Tibial nerve (tissue), 4 donors: ENCODE results near the gene ASCL5. TPM values are rescaled to one million over a fixed set of nuclear protein-coding genes. Genes with fewer than 3 reads are reported as not detected.
"Not testable (repeated sequence)": the region's sequence is repeated elsewhere in the genome, so short reads cannot be mapped to it uniquely, and the experiment has no call there.

Source experiments
- DNase-seq, 2 donors: peaks; one replicate each; pipeline ENCODE4 v3.0.0-alpha.2; 2019; ENCODE audit warnings: low spot score in 2 of 2
- H3K27ac ChIP-seq, 4 donors: fragments of 200-600 bp; sonication (generic) in 3 of 4; one replicate each; pipeline ENCODE4 v1.5.1; 2017 to 2019; ENCODE audit warnings: mild to moderate bottlenecking in 1 of 4
- H3K27me3 ChIP-seq, 2 donors: fragments of 200-600 bp; sonication (generic) in 1 of 2; one replicate each; pipeline versions ENCODE4 v1.5.1 to v1.6.0; 2017 to 2019
- H3K36me3 ChIP-seq, 3 donors: fragments of 200-600 bp; sonication (generic); one replicate each; pipeline ENCODE4 v1.5.1; 2018 to 2019
- H3K4me1 ChIP-seq, 4 donors: fragments of 200-600 bp; sonication (generic) in 3 of 4; one replicate each; pipeline ENCODE4 v1.5.1; 2017 to 2019
- H3K4me3 ChIP-seq, 4 donors: fragments of 200-600 bp; sonication (generic) in 3 of 4; one replicate each; pipeline ENCODE4 v1.5.1; 2017 to 2019; ENCODE audit warnings: mild to moderate bottlenecking in 1 of 4, moderate library complexity in 1 of 4
- H3K9me3 ChIP-seq, 4 donors: fragments of 200-600 bp; sonication (generic) in 3 of 4; one replicate each; pipeline ENCODE4 v1.5.1; 2017 to 2019
- EP300 ChIP-seq, 2 donors: sonication (generic); formaldehyde crosslinking; IDR thresholded peaks; one replicate each; pipeline ENCODE4 v1.6.1; 2017; ENCODE audit warnings: antibody characterized with exemption in 2 of 2, mild to moderate bottlenecking in 1 of 2
- POLR2A ChIP-seq, 2 donors: fragments of 450-650 bp; IDR thresholded peaks; one replicate each; pipeline ENCODE4 v1.6.1; 2017; ENCODE audit warnings: antibody characterized with exemption in 2 of 2, mild to moderate bottlenecking in 2 of 2, moderate library complexity in 2 of 2
- WGBS, 2 donors: methylation state at CpG; one replicate each; pipeline ENCODE4 v1.1.5; 2018; 5-methylcytosine and 5-hydroxymethylcytosine counted together
- total RNA-seq, 4 donors: library from RNA; depleted of rRNA; stranded (reverse); fragments of >200 nt; gene quantifications; one replicate each; pipeline ENCODE4 v1.1.0, GENCODE V29; 2016
- TF ChIP-seq, protein P1 (sequence below), 5 experiments: fragments of 200-600 bp in 3 of 5; fragments of 450-650 bp in 2 of 5; sonication (generic) in 3 of 5; IDR thresholded peaks; one replicate each; pipeline ENCODE4 v1.5.1; 2016 to 2019; ENCODE audit warnings: antibody characterized with exemption in 5 of 5, mild to moderate bottlenecking in 3 of 5, moderate library complexity in 2 of 5

ASCL5 gene
- total RNA-seq, 4 donors from 2014 or later, result not detected

- TF ChIP-seq, protein P1, sequence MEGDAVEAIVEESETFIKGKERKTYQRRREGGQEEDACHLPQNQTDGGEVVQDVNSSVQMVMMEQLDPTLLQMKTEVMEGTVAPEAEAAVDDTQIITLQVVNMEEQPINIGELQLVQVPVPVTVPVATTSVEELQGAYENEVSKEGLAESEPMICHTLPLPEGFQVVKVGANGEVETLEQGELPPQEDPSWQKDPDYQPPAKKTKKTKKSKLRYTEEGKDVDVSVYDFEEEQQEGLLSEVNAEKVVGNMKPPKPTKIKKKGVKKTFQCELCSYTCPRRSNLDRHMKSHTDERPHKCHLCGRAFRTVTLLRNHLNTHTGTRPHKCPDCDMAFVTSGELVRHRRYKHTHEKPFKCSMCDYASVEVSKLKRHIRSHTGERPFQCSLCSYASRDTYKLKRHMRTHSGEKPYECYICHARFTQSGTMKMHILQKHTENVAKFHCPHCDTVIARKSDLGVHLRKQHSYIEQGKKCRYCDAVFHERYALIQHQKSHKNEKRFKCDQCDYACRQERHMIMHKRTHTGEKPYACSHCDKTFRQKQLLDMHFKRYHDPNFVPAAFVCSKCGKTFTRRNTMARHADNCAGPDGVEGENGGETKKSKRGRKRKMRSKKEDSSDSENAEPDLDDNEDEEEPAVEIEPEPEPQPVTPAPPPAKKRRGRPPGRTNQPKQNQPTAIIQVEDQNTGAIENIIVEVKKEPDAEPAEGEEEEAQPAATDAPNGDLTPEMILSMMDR (IDR thresholded peaks at IDR 0.05), result no peak
- no peak for TF ChIP-seq EP300 (IDR thresholded peaks at IDR 0.05)
- H3K4me3 ChIP-seq, result no peak overlapping the region
- no peaks in the 10 kb centered on the region for H3K27me3 ChIP-seq
- no peak overlapping the region for H3K27ac ChIP-seq
- H3K9me3 ChIP-seq, result no peaks in the 10 kb centered on the region
- DNase-seq, result no peak
- peaks cover 0 to 13% (median 3%) of the 10 kb centered on the region in 4 donors for H3K4me1 ChIP-seq
- WGBS, 2 donors, result 64 to 73% methylated on average over 3 of the region's 3 CpGs
- H3K36me3 ChIP-seq, result no peaks in the 10 kb centered on the region
These were observed 42.2 kb upstream of the ASCL5 start for GRCh38 chr1:201169203-201169602.

DNA sequence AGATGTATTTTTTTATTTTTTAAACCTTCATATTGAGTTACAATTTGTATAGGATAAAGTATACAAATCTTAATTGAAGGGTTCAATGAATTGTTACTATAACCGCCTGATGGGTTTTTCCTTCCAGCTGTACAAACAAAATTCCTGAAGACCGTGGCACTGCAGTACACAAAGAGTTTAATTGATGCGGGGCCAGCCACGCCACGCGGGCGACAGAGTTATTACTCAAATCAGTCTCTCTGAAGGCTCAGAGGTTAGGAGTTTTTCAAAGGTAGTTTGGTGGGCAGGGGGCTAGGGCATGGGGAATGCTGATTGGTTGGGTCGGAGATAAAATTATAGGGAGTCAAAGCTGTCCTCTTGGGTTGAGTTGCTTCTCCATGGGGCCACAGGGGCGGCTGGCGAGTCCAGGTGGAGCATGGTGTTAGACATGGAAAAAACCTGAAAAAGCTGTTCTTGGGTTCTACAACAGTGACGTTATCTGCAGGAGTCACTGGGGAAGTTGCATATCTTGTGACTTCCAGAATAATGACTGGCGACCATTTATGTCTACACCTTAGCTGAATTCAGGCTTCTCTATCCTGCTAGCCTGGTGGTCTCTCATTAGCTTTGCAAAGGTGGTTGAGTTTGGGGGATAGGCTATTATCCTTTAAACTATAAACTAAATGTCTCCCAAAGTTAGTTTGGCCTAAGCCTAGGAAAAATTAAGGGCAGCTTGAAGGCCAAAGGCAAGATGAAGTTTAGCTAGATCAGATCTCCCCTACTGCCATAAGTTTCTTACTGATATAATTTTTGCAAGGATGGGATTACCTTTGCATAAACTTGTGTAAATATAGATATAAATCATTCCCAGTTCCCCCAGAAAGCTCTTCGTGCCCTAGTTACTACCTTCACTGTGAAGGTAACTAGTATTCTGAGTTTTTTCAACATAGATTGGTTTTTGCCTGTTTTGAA, 40.3 kb upstream of the ASCL5 start:
- Histone ChIP-seq H3K36me3 (no peaks in the 10 kb centered on the region), H3K27me3 (no peaks in the 10 kb centered on the region), H3K4me1 (peaks cover 0 to 13% (median 3%) of the 10 kb centered on the region in 4 donors), H3K27ac (no peak overlapping the region), H3K4me3 (no peak overlapping the region), H3K9me3 (no peaks in the 10 kb centered on the region)
- 55 to 57% methylated on average over 13 of the region's 13 CpGs for whole genome bisulfite sequencing, 2 donors
- no peak for TF ChIP-seq EP300 (IDR thresholded peaks at IDR 0.05)
- TF ChIP-seq, protein P1 (IDR thresholded peaks at IDR 0.05), result no peak
- TF ChIP-seq POLR2A (IDR thresholded peaks at IDR 0.05), result no peak
- DNase-seq, result no peak

DNA sequence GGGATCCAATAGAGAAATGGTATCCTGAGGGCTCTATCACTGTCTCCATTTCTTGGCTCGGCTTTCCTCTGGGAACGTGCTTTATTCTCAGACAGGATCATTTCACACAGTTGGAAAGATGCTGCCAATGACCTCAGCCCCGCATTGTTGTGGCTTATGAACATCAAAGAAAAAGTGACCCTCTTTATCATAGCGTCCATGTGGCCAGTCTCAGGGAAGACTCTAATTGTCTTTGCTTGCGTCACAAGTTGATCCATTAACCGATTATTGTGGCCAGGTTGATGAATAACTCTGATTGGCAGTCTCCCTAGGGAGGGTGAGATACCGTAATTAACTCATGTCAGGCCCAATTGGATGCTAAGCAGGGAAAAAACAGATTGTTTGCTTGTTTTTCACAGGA, 37.7 kb upstream of the ASCL5 start:
- no peaks in the 10 kb centered on the region for H3K27me3 ChIP-seq
- WGBS, 2 donors, result 70 to 73% methylated on average over 7 of the region's 7 CpGs
- H3K27ac ChIP-seq, result no peak overlapping the region

DNA sequence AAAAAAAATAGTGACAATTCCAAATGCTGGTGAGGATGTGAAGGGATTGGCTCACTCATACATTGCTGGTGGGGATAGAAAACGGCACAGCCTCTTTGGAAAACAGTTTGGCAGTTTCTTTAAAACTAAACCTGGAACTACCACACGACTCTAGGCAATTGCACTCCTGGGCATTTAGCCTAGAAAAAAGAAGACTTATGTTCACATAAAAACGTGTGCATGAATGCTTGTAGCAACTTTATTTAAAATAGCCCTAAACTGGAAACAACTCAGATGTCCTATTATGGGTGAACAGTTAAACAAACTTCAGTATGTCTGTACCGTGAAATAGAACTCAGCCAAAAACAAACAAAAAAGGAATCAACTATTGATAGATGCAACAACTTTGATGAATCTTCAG, 36.7 kb upstream of the ASCL5 start:
- Histone ChIP-seq H3K4me3 (no peak overlapping the region), H3K9me3 (no peaks in the 10 kb centered on the region), H3K27me3 (no peaks in the 10 kb centered on the region), H3K36me3 (no peaks in the 10 kb centered on the region), H3K27ac (no peak overlapping the region), H3K4me1 (no peaks in the 10 kb centered on the region)
- no peak for DNase-seq
- 29 to 37% methylated on average over 4 of the region's 4 CpGs for WGBS, 2 donors
- TF ChIP-seq, protein P1 (IDR thresholded peaks at IDR 0.05), result no peak
- TF ChIP-seq EP300 (IDR thresholded peaks at IDR 0.05), result no peak
- no peak for TF ChIP-seq POLR2A (IDR thresholded peaks at IDR 0.05)

More for the DNA sequence above, 37.7 kb upstream of the ASCL5 start:
- Histone ChIP-seq H3K36me3 (no peaks in the 10 kb centered on the region), H3K9me3 (no peaks in the 10 kb centered on the region), H3K4me3 (no peak overlapping the region), H3K4me1 (no peaks in the 10 kb centered on the region)
- TF ChIP-seq POLR2A (IDR thresholded peaks at IDR 0.05) (no peak), EP300 (IDR thresholded peaks at IDR 0.05) (no peak)
- TF ChIP-seq, protein P1 (IDR thresholded peaks at IDR 0.05), result no peak
- DNase-seq, result no peak

DNA sequence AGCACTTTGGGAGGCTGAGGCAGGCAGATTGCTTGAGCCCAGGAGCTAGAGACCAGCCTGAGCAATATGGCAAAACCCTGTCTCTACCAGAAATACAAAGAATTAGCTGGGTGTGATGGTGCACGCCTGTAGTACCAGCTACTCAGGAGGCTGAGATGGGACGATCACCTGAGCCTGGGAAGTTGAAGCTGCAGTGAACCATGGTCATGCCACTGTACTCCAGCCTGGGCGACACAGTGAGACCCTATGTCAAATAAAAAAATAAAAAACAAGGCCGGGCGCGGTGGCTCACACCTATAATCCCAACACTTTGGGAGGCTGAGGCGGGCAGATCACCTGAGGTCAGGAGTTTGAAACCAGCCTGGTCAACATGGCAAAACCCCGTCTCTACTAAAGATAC, 36.1 kb upstream of the ASCL5 start:
- WGBS, 2 donors, result 90 to 91% methylated on average over 8 of the region's 8 CpGs
- not testable (repeated sequence) for H3K4me1 ChIP-seq, DNase-seq, H3K27me3 ChIP-seq, H3K36me3 ChIP-seq, H3K4me3 ChIP-seq, H3K9me3 ChIP-seq, H3K27ac ChIP-seq
